PFSK-1 (cell line): ENCODE results near the gene THRB.

Source experiments
- FOXP2 ChIP-seq: optimal IDR thresholded peaks from 2 replicates; pipeline ENCODE3; 2011; ENCODE audit warnings: borderline replicate concordance, control low read depth, inconsistent platforms; ENCODE audit not compliant: insufficient read depth; ENCODE audit errors: extremely low read length, extremely low read depth
- POLR2AphosphoS5 ChIP-seq: IDR thresholded peaks from 2 replicates; pipeline ENCODE4 v1.6.1; 2012; ENCODE audit warnings: low read depth, mild to moderate bottlenecking, control low read depth, low read length, moderate library complexity
- SIN3A ChIP-seq: IDR thresholded peaks from 2 replicates; pipeline ENCODE4 v1.6.1; 2012; ENCODE audit warnings: mild to moderate bottlenecking, low read length, moderate library complexity, borderline replicate concordance; ENCODE audit not compliant: insufficient read depth
- TAF1 ChIP-seq: IDR thresholded peaks from 2 replicates; pipeline ENCODE4 v1.6.1; 2012; ENCODE audit warnings: low read length, control low read depth, borderline replicate concordance; ENCODE audit not compliant: insufficient read depth
- TF ChIP-seq, protein P1 (sequence below), 2 experiments: IDR thresholded peaks; 2 replicates each; pipeline versions ENCODE4 v1.6.1 to v1.8.0; 2011 to 2012; ENCODE audit warnings: low read depth in 2 of 2, low read length in 2 of 2, control low read depth in 1 of 2, inconsistent platforms in 1 of 2, mild to moderate bottlenecking in 1 of 2, moderate library complexity in 1 of 2; ENCODE audit not compliant: insufficient read depth in 1 of 2

DNA sequence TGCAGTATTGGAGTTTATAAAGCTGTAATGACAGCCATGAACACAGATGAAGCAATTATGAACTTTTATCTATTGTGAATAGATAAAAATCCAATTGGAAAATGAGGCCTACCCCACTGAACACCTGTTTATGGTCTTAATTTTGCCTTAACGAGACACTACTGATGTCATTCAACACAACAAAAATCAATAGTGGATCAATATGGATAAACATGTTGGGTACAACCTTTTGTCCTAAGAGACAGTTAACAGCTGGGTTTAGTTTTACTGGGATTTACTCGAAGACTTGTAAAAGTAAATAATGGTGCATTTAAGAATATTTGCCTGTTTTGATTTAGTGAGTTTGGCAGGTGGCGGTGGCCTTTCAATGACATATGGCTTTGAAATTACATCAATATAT is 331.7 kb downstream of the THRB start:
- TF ChIP-seq POLR2AphosphoS5 = no peak
- no peak for TF ChIP-seq TAF1
- TF ChIP-seq SIN3A = no peak
- no peak for TF ChIP-seq FOXP2
- TF ChIP-seq, protein P1, sequence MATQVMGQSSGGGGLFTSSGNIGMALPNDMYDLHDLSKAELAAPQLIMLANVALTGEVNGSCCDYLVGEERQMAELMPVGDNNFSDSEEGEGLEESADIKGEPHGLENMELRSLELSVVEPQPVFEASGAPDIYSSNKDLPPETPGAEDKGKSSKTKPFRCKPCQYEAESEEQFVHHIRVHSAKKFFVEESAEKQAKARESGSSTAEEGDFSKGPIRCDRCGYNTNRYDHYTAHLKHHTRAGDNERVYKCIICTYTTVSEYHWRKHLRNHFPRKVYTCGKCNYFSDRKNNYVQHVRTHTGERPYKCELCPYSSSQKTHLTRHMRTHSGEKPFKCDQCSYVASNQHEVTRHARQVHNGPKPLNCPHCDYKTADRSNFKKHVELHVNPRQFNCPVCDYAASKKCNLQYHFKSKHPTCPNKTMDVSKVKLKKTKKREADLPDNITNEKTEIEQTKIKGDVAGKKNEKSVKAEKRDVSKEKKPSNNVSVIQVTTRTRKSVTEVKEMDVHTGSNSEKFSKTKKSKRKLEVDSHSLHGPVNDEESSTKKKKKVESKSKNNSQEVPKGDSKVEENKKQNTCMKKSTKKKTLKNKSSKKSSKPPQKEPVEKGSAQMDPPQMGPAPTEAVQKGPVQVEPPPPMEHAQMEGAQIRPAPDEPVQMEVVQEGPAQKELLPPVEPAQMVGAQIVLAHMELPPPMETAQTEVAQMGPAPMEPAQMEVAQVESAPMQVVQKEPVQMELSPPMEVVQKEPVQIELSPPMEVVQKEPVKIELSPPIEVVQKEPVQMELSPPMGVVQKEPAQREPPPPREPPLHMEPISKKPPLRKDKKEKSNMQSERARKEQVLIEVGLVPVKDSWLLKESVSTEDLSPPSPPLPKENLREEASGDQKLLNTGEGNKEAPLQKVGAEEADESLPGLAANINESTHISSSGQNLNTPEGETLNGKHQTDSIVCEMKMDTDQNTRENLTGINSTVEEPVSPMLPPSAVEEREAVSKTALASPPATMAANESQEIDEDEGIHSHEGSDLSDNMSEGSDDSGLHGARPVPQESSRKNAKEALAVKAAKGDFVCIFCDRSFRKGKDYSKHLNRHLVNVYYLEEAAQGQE (IDR thresholded peaks at IDR 0.05; ENCODE audit: insufficient read depth in 1 of 2, low read depth in 2 of 2, low read length in 2 of 2) = no peak
